Measurements from ENCODE around the gene DRAXIN. TPM values are rescaled to one million over a fixed set of nuclear protein-coding genes. Genes with fewer than 3 reads are reported as not detected.

The DRAXIN gene
- total RNA-seq, 1 donor from 2014 or later: 1.7 TPM

- Histone ChIP-seq H3K4me2 (ENCODE audit: low read length) (no peak overlapping the region), H3K36me3 (ENCODE audit: insufficient read depth, low read length) (no peaks in the 10 kb centered on the region), H2AFZ (ENCODE audit: low read depth, low read length) (no peak overlapping the region), H3K27ac (ENCODE audit: low read depth, low read length) (no peak overlapping the region), H3K4me3 (ENCODE audit: insufficient read depth, low read depth, low read length) (no peak overlapping the region), H3K27me3 (ENCODE audit: insufficient read depth, low read length) (no peaks in the 10 kb centered on the region), H4K20me1 (ENCODE audit: insufficient read depth, low read length) (no peaks in the 10 kb centered on the region), H3K4me1 (ENCODE audit: insufficient read depth, low read length) (peaks cover 2% of the 10 kb centered on the region), H3K9ac (ENCODE audit: low read length) (no peak overlapping the region), H3K9me3 (ENCODE audit: insufficient read depth, low read depth, low read length) (no peaks in the 10 kb centered on the region), H3K79me2 (ENCODE audit: insufficient read depth, low read length) (no peaks in the 10 kb centered on the region)
- no peak for FAIRE-seq
- TF ChIP-seq, protein P1, sequence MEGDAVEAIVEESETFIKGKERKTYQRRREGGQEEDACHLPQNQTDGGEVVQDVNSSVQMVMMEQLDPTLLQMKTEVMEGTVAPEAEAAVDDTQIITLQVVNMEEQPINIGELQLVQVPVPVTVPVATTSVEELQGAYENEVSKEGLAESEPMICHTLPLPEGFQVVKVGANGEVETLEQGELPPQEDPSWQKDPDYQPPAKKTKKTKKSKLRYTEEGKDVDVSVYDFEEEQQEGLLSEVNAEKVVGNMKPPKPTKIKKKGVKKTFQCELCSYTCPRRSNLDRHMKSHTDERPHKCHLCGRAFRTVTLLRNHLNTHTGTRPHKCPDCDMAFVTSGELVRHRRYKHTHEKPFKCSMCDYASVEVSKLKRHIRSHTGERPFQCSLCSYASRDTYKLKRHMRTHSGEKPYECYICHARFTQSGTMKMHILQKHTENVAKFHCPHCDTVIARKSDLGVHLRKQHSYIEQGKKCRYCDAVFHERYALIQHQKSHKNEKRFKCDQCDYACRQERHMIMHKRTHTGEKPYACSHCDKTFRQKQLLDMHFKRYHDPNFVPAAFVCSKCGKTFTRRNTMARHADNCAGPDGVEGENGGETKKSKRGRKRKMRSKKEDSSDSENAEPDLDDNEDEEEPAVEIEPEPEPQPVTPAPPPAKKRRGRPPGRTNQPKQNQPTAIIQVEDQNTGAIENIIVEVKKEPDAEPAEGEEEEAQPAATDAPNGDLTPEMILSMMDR (IDR thresholded peaks at IDR 0.05; ENCODE audit: insufficient read depth, low read depth, low read length): no peak
- no peak for TF ChIP-seq EZH2 (IDR thresholded peaks at IDR 0.05; ENCODE audit: insufficient read depth, low read length)
- no peaks in the 10 kb centered on the region for H3K27me3 Mint-ChIP-seq (ENCODE audit: low read depth, unreplicated experiment)
- no peak for DNase-seq (ENCODE audit: low read depth)
- no peaks in the 10 kb centered on the region for H3K9me3 Mint-ChIP-seq (ENCODE audit: unreplicated experiment)
- no peak overlapping the region for H3K27ac Mint-ChIP-seq (ENCODE audit: unreplicated experiment)
- no peak overlapping the region for H3K4me3 Mint-ChIP-seq (ENCODE audit: unreplicated experiment)
- H3K4me1 Mint-ChIP-seq (ENCODE audit: low read depth, unreplicated experiment): no peaks in the 10 kb centered on the region
- peaks cover 3% of the 10 kb centered on the region for H3K36me3 Mint-ChIP-seq (ENCODE audit: low read depth, unreplicated experiment)
Observed at GRCh38 chr1:11668516-11668915, 23.0 kb upstream of the DRAXIN start.

GRCh38 chr1:11670747-11671146 lies 20.8 kb upstream of the DRAXIN start:
- H2AFZ ChIP-seq (ENCODE audit: low read depth, low read length): no peak overlapping the region
- no peak overlapping the region for H3K27ac ChIP-seq (ENCODE audit: low read depth, low read length)
- no peak overlapping the region for H3K4me3 ChIP-seq (ENCODE audit: insufficient read depth, low read depth, low read length)
- H3K36me3 Mint-ChIP-seq (ENCODE audit: low read depth, unreplicated experiment): peaks cover 9% of the 10 kb centered on the region
- no peak overlapping the region for H3K4me2 ChIP-seq (ENCODE audit: low read length)
- no peaks in the 10 kb centered on the region for H3K4me1 ChIP-seq (ENCODE audit: insufficient read depth, low read length)
- H4K20me1 ChIP-seq (ENCODE audit: insufficient read depth, low read length): peaks cover under 1% of the 10 kb centered on the region
- H3K27ac Mint-ChIP-seq (ENCODE audit: unreplicated experiment): no peak overlapping the region
- TF ChIP-seq EZH2 (IDR thresholded peaks at IDR 0.05; ENCODE audit: insufficient read depth, low read length): no peak
- TF ChIP-seq, protein P1 (IDR thresholded peaks at IDR 0.05; ENCODE audit: insufficient read depth, low read depth, low read length): no peak
- peaks cover 2% of the 10 kb centered on the region for H3K36me3 ChIP-seq (ENCODE audit: insufficient read depth, low read length)
- DNase-seq (ENCODE audit: low read depth) (no peak), FAIRE-seq (no peak)
- H3K27me3 Mint-ChIP-seq (ENCODE audit: low read depth, unreplicated experiment): no peaks in the 10 kb centered on the region
- H3K79me2 ChIP-seq (ENCODE audit: insufficient read depth, low read length): no peaks in the 10 kb centered on the region
- H3K4me1 Mint-ChIP-seq (ENCODE audit: low read depth, unreplicated experiment): no peaks in the 10 kb centered on the region
- H3K4me3 Mint-ChIP-seq (ENCODE audit: unreplicated experiment): no peak overlapping the region
- no peaks in the 10 kb centered on the region for H3K9me3 ChIP-seq (ENCODE audit: insufficient read depth, low read depth, low read length)
- H3K9me3 Mint-ChIP-seq (ENCODE audit: unreplicated experiment): no peaks in the 10 kb centered on the region
- no peaks in the 10 kb centered on the region for H3K27me3 ChIP-seq (ENCODE audit: insufficient read depth, low read length)
- no peak overlapping the region for H3K9ac ChIP-seq (ENCODE audit: low read length)

- Histone ChIP-seq H2AFZ (ENCODE audit: low read depth, low read length) (no peak overlapping the region), H3K4me3 (ENCODE audit: insufficient read depth, low read depth, low read length) (no peak overlapping the region), H3K27ac (ENCODE audit: low read depth, low read length) (no peak overlapping the region), H3K9me3 (ENCODE audit: insufficient read depth, low read depth, low read length) (no peaks in the 10 kb centered on the region), H3K79me2 (ENCODE audit: insufficient read depth, low read length) (no peaks in the 10 kb centered on the region), H3K4me2 (ENCODE audit: low read length) (no peak overlapping the region), H3K36me3 (ENCODE audit: insufficient read depth, low read length) (peaks cover 2% of the 10 kb centered on the region), H4K20me1 (ENCODE audit: insufficient read depth, low read length) (peaks cover 3% of the 10 kb centered on the region), H3K4me1 (ENCODE audit: insufficient read depth, low read length) (no peaks in the 10 kb centered on the region), H3K9ac (ENCODE audit: low read length) (no peak overlapping the region), H3K27me3 (ENCODE audit: insufficient read depth, low read length) (no peaks in the 10 kb centered on the region)
- H3K4me3 Mint-ChIP-seq (ENCODE audit: unreplicated experiment): no peak overlapping the region
- no peaks in the 10 kb centered on the region for H3K9me3 Mint-ChIP-seq (ENCODE audit: unreplicated experiment)
- FAIRE-seq (no peak), DNase-seq (ENCODE audit: low read depth) (no peak)
- no peak overlapping the region for H3K27ac Mint-ChIP-seq (ENCODE audit: unreplicated experiment)
- H3K4me1 Mint-ChIP-seq (ENCODE audit: low read depth, unreplicated experiment): no peaks in the 10 kb centered on the region
- H3K36me3 Mint-ChIP-seq (ENCODE audit: low read depth, unreplicated experiment): peaks cover 10% of the 10 kb centered on the region
- H3K27me3 Mint-ChIP-seq (ENCODE audit: low read depth, unreplicated experiment): no peaks in the 10 kb centered on the region
- TF ChIP-seq, protein P1 (IDR thresholded peaks at IDR 0.05; ENCODE audit: insufficient read depth, low read depth, low read length): no peak
- TF ChIP-seq EZH2 (IDR thresholded peaks at IDR 0.05; ENCODE audit: insufficient read depth, low read length): no peak
Observed at GRCh38 chr1:11671205-11671543, 20.3 kb upstream of the DRAXIN start.
